Stomach (tissue), 9 donors: ENCODE measurements around the gene COX19. TPM values are rescaled to one million over a fixed set of nuclear protein-coding genes. Genes with fewer than 3 reads are reported as not detected.

Experiments used
- DNase-seq, 2 donors: peaks; one replicate each; pipeline versions ENCODE4 v3.0.0 to v3.0.0-alpha.2; 2013 to 2019
- H3K27ac ChIP-seq, 5 donors: fragments of 200-600 bp in 4 of 5; sonication (generic) in 4 of 5; one replicate each; pipeline ENCODE4 v1.5.1; 2013 to 2019; ENCODE audit warnings: mild to moderate bottlenecking in 1 of 5, moderate library complexity in 1 of 5
- H3K27me3 ChIP-seq, 3 donors: fragments of 200-600 bp; sonication (generic); one replicate each; pipeline ENCODE4 v1.5.1; 2017 to 2019; ENCODE audit warnings: mixed run types in 1 of 3
- H3K36me3 ChIP-seq, 4 donors: fragments of 200-600 bp; sonication (generic); 1 replicate in 3 of 4; 2 replicates in 1 of 4; pipeline ENCODE4 v1.5.1; 2016 to 2019
- H3K4me1 ChIP-seq, 4 donors: fragments of 200-600 bp; sonication (generic); one replicate each; pipeline ENCODE4 v1.5.1; 2016 to 2019
- H3K4me3 ChIP-seq, 4 donors: fragments of 200-600 bp; sonication (generic) in 3 of 4; one replicate each; pipeline ENCODE4 v1.5.1; 2016 to 2019; ENCODE audit warnings: mild to moderate bottlenecking in 1 of 4
- H3K9me3 ChIP-seq, 4 donors: fragments of 200-600 bp; sonication (generic); one replicate each; pipeline ENCODE4 v1.5.1; 2016 to 2019
- CTCF ChIP-seq, 7 experiments: fragments of 450-650 bp in 4 of 7; fragments of 200-600 bp in 3 of 7; sonication (generic) in 3 of 7; IDR thresholded peaks; one replicate each; pipeline ENCODE4 v1.5.1; 2016 to 2019; ENCODE audit warnings: antibody characterized with exemption in 7 of 7, control low read depth in 2 of 7, mild to moderate bottlenecking in 1 of 7
- EP300 ChIP-seq: sonication (generic); formaldehyde crosslinking; IDR thresholded peaks from one replicate; pipeline ENCODE4 v1.6.1; 2017; ENCODE audit warnings: antibody characterized with exemption
- POLR2A ChIP-seq, 4 donors: fragments of 450-650 bp; IDR thresholded peaks; one replicate each; pipeline ENCODE4 v1.6.1; 2016; ENCODE audit warnings: antibody characterized with exemption in 4 of 4, control low read depth in 2 of 4, mild to moderate bottlenecking in 1 of 4, moderate library complexity in 1 of 4
- POLR2AphosphoS5 ChIP-seq, 3 donors: sonication (generic); formaldehyde crosslinking; IDR thresholded peaks; one replicate each; pipeline ENCODE4 v1.6.1; 2016; ENCODE audit warnings: antibody characterized with exemption in 3 of 3
- WGBS, 5 donors: extraction: QIAGEN DNeasy Blood & Tissue Kit in 3 of 5; methylation state at CpG; one replicate each; pipeline versions ENCODE4 v1.1.5 to v1.1.7; 2013 to 2018; 5-methylcytosine and 5-hydroxymethylcytosine counted together
- intact Hi-C: fragments of 100-400 bp; cut with DNase I; formaldehyde crosslinking; loops from one replicate; pipeline ENCODE4 v1.15.1; 2023; ENCODE audit warnings: low total_unique reads
- polyA plus RNA-seq, 3 donors: library from polyadenylated mRNA; stranded (reverse); fragments of 200-250 nt; gene quantifications; one replicate each; pipeline ENCODE4 v1.2.3, GENCODE V29; 2013
- total RNA-seq, 5 donors: library from RNA; depleted of rRNA; stranded (reverse); fragments of >200 nt; gene quantifications; one replicate each; pipeline versions ENCODE4 v1.1.0 to v1.2.3, GENCODE V29; 2014 to 2016
- donor health status: healthy with polysubstance abuse.
- donor health status: Bipolar disorder and iron deficiency.
- donor health status: healthy.

COX19 gene
- total and polyA plus RNA-seq, 8 donors = 2.3 to 26.6 (median 6.6) TPM

- Histone ChIP-seq H3K27ac (no peak overlapping the region), H3K9me3 (no peaks in the 10 kb centered on the region), H3K36me3 (peaks cover 46 to 72% (median 71%) of the 10 kb centered on the region in 4 donors), H3K27me3 (no peaks in the 10 kb centered on the region), H3K4me3 (no peak overlapping the region), H3K4me1 (peaks cover 30 to 61% (median 44%) of the 10 kb centered on the region in 4 donors)
- DNase-seq = no peak
- intact Hi-C loops = no loop called here
- TF ChIP-seq POLR2AphosphoS5 (IDR thresholded peaks at IDR 0.05) (no peak), POLR2A (IDR thresholded peaks at IDR 0.05) (no peak), CTCF (IDR thresholded peaks at IDR 0.05) (no peak), EP300 (no peak)
- 82 to 96% (median 92%) methylated on average over 8 to 11 of the region's 11 CpGs for WGBS, 5 donors
Observed at GRCh38 chr7:969403-969802, 5.9 kb downstream of the COX19 start.

- no peaks in the 10 kb centered on the region for H3K27me3 ChIP-seq
- no peak for DNase-seq
- H3K36me3 ChIP-seq = peaks cover 46 to 71% (median 71%) of the 10 kb centered on the region in 4 donors
- no peaks in the 10 kb centered on the region for H3K9me3 ChIP-seq
- 80 to 90% (median 89%) methylated on average over 19 to 24 of the region's 24 CpGs for WGBS, 5 donors
- peaks cover 30 to 61% (median 43%) of the 10 kb centered on the region in 4 donors for H3K4me1 ChIP-seq
- no peak for TF ChIP-seq POLR2A (IDR thresholded peaks at IDR 0.05)
- TF ChIP-seq EP300 = no peak
- no peak for TF ChIP-seq POLR2AphosphoS5 (IDR thresholded peaks at IDR 0.05)
- intact Hi-C loops = no loop called here
- no peak overlapping the region for H3K4me3 ChIP-seq
- H3K27ac ChIP-seq = no peak overlapping the region
Observed at GRCh38 chr7:968205-969105, 6.9 kb downstream of the COX19 start.

GRCh38 chr7:967361-968082, 7.8 kb downstream of the COX19 start:
- peaks cover 0 to 7% (median 0%) of the 10 kb centered on the region in 3 donors for H3K27me3 ChIP-seq
- intact Hi-C loops = no loop called here
- no peak for DNase-seq
- WGBS, 5 donors = 89 to 92% (median 90%) methylated on average over 38 to 39 of the region's 39 CpGs
- H3K9me3 ChIP-seq = no peaks in the 10 kb centered on the region
- H3K36me3 ChIP-seq = peaks cover 46 to 62% (median 61%) of the 10 kb centered on the region in 4 donors
- no peak overlapping the region for H3K27ac ChIP-seq
- TF ChIP-seq EP300 (no peak), CTCF (IDR thresholded peaks at IDR 0.05) (no peak), POLR2A (IDR thresholded peaks at IDR 0.05) (no peak), POLR2AphosphoS5 (IDR thresholded peaks at IDR 0.05) (no peak)
- peaks cover 30 to 61% (median 43%) of the 10 kb centered on the region in 4 donors for H3K4me1 ChIP-seq
- H3K4me3 ChIP-seq = no peak overlapping the region

- Histone ChIP-seq H3K4me3 (no peak overlapping the region), H3K9me3 (no peaks in the 10 kb centered on the region), H3K36me3 (peaks cover 42 to 51% (median 51%) of the 10 kb centered on the region in 4 donors), H3K27me3 (peaks cover 0 to 10% (median 0%) of the 10 kb centered on the region in 3 donors), H3K4me1 (peaks cover 26 to 53% (median 40%) of the 10 kb centered on the region in 4 donors), H3K27ac (peak overlapping the region in 1 of 5 donors; percentile 83)
- no peak for DNase-seq
- 78 to 85% (median 83%) methylated on average over 22 of the region's 22 CpGs for WGBS, 5 donors
- no peak for TF ChIP-seq CTCF (IDR thresholded peaks at IDR 0.05)
- no peak for TF ChIP-seq EP300
- TF ChIP-seq POLR2AphosphoS5 (IDR thresholded peaks at IDR 0.05) = no peak
- TF ChIP-seq POLR2A (IDR thresholded peaks at IDR 0.05) = no peak
- intact Hi-C loops = no loop called here
Observed at GRCh38 chr7:966291-967069, 8.9 kb downstream of the COX19 start.
